ENCODE data around the gene CTIF.

CTIF gene

GRCh38 chr18:48753691-48754090, 214.9 kb downstream of the CTIF start:
- DNase-seq (ENCODE audit: low spot score): no peak

- no peak for DNase-seq (ENCODE audit: low spot score)
Observed at GRCh38 chr18:48754559-48754958, 215.7 kb downstream of the CTIF start.

- DNase-seq (ENCODE audit: low spot score): no peak
Observed at GRCh38 chr18:48754993-48755473, 216.2 kb downstream of the CTIF start.

- no peak for DNase-seq (ENCODE audit: low spot score)
Observed at GRCh38 chr18:48756511-48757226, 217.8 kb downstream of the CTIF start.

- no peak for DNase-seq (ENCODE audit: low spot score)
Observed at GRCh38 chr18:48757367-48757766, 218.5 kb downstream of the CTIF start.

GRCh38 chr18:48757906-48758305, 219.1 kb downstream of the CTIF start:
- DNase-seq (ENCODE audit: low spot score): no peak

- DNase-seq (ENCODE audit: low spot score): no peak
Observed at GRCh38 chr18:48761582-48761981, 222.8 kb downstream of the CTIF start.

GRCh38 chr18:48762022-48762421, 223.2 kb downstream of the CTIF start:
- DNase-seq (ENCODE audit: low spot score): no peak

- no peak for DNase-seq (ENCODE audit: low spot score)
Observed at GRCh38 chr18:48762836-48763718, 224.2 kb downstream of the CTIF start.

- DNase-seq (ENCODE audit: low spot score): no peak
Observed at GRCh38 chr18:48763719-48764100, 224.9 kb downstream of the CTIF start.

- no peak for DNase-seq (ENCODE audit: low spot score)
Observed at GRCh38 chr18:48765053-48765452, 226.2 kb downstream of the CTIF start.

- DNase-seq (ENCODE audit: low spot score): no peak
Observed at GRCh38 chr18:48766026-48766425, 227.2 kb downstream of the CTIF start.

- DNase-seq (ENCODE audit: low spot score): no peak
Observed at GRCh38 chr18:48766487-48766886, 227.7 kb downstream of the CTIF start.

GRCh38 chr18:48767090-48767690, 228.4 kb downstream of the CTIF start:
- no peak for DNase-seq (ENCODE audit: low spot score)

- DNase-seq (ENCODE audit: low spot score): no peak
Observed at GRCh38 chr18:48769006-48769636, 230.3 kb downstream of the CTIF start.

GRCh38 chr18:48770243-48770642, 231.4 kb downstream of the CTIF start:
- no peak for DNase-seq (ENCODE audit: low spot score)

- DNase-seq (ENCODE audit: low spot score): no peak
Observed at GRCh38 chr18:48771641-48772375, 233.0 kb downstream of the CTIF start.

GRCh38 chr18:48772457-48772856, 233.6 kb downstream of the CTIF start:
- DNase-seq (ENCODE audit: low spot score): no peak

GRCh38 chr18:48773821-48774220, 235.0 kb downstream of the CTIF start:
- DNase-seq (ENCODE audit: low spot score): no peak

- no peak for DNase-seq (ENCODE audit: low spot score)
Observed at GRCh38 chr18:48774941-48775340, 236.1 kb downstream of the CTIF start.

- DNase-seq (ENCODE audit: low spot score): no peak
Observed at GRCh38 chr18:48775372-48776155, 236.7 kb downstream of the CTIF start.
